H1 (cell line): ENCODE data around the gene CELF4. TPM values are rescaled to one million over a fixed set of nuclear protein-coding genes. Genes with fewer than 3 reads are reported as not detected.

ENCODE experiments used
- CTCF ChIA-PET: fragments of 300-600 bp; sonication (Branson Sonifier 250); formaldehyde crosslinking; loops from one replicate; lab custom pipeline; 2021; ENCODE audit not compliant: partially characterized antibody; lab: Charles Lee
- POLR2A ChIA-PET: fragments of 300-600 bp; sonication (Branson Sonifier 250); formaldehyde crosslinking; loops from one replicate; lab custom pipeline; 2021; ENCODE audit warnings: inconsistent platforms; ENCODE audit not compliant: partially characterized antibody; lab: Charles Lee
- DNase-seq, 2 experiments: peaks; one replicate each; pipeline versions ENCODE4 v3.0.0 to v3.0.0-alpha.2; 2010 to 2022; ENCODE audit warnings: low spot score in 2 of 2, low read depth in 1 of 2, mixed read lengths in 1 of 2
- FAIRE-seq: peaks from 2 replicates; lab custom pipeline; 2011; peaks lifted over from hg19 to GRCh38; lab: Jason Lieb, UNC
- H2AFZ ChIP-seq: 2 replicates; pipeline ENCODE4 v1.8.1; 2012; ENCODE audit warnings: low read length, inconsistent platforms
- H2AK5ac ChIP-seq: 2 replicates; pipeline ENCODE4 v1.6.1; 2013; ENCODE audit warnings: low read depth, low read length
- H2BK120ac ChIP-seq: replicated peaks from 2 replicates; pipeline ENCODE3; 2013; ENCODE audit warnings: low read depth, low read length, inconsistent platforms
- H2BK12ac ChIP-seq: 2 replicates; pipeline ENCODE4 v1.6.1; 2013; ENCODE audit warnings: low read depth, low read length
- H2BK15ac ChIP-seq: 2 replicates; pipeline ENCODE4 v1.6.1; 2013; ENCODE audit warnings: low read length
- H2BK20ac ChIP-seq: 2 replicates; pipeline ENCODE4 v1.6.1; 2013; ENCODE audit warnings: low read length
- H2BK5ac ChIP-seq: 2 replicates; pipeline ENCODE4 v1.6.1; 2013; ENCODE audit warnings: low read depth, low read length
- H3K14ac ChIP-seq: 2 replicates; pipeline ENCODE4 v1.6.1; 2013; ENCODE audit warnings: inconsistent platforms; ENCODE audit not compliant: insufficient read length
- H3K18ac ChIP-seq: 2 replicates; pipeline ENCODE4 v1.6.1; 2013; ENCODE audit warnings: low read length; ENCODE audit errors: extremely low read depth
- H3K23ac ChIP-seq: 2 replicates; pipeline ENCODE4 v1.6.1; 2013; ENCODE audit warnings: inconsistent platforms; ENCODE audit not compliant: insufficient read length
- H3K23me2 ChIP-seq: 2 replicates; pipeline ENCODE4 v1.6.1; 2013; ENCODE audit warnings: low read depth, low read length
- H3K27ac ChIP-seq: 2 replicates; pipeline ENCODE4 v1.6.1; 2011; ENCODE audit warnings: low read depth, low read length, inconsistent platforms
- H3K27me3 ChIP-seq, 4 experiments: replicated peaks in 1 of 4; 1 replicate in 1 of 4; 2 replicates in 3 of 4; pipeline versions ENCODE4 v1.6.1 to v1.8.1; 2011 to 2013; ENCODE audit warnings: low read length in 3 of 4, mild to moderate bottlenecking in 3 of 4, inconsistent platforms in 2 of 4, mixed read lengths in 2 of 4, moderate library complexity in 1 of 4; ENCODE audit not compliant: control insufficient read depth in 3 of 4, insufficient read depth in 3 of 4; ENCODE audit errors: extremely low read depth in 1 of 4
- H3K36me3 ChIP-seq, 4 experiments: 2 replicates each; pipeline versions ENCODE4 v1.6.1 to v1.8.1; 2011 to 2013; ENCODE audit warnings: mild to moderate bottlenecking in 4 of 4, low read length in 3 of 4, moderate library complexity in 2 of 4, control low read depth in 1 of 4, inconsistent platforms in 1 of 4; ENCODE audit not compliant: insufficient read depth in 4 of 4, control insufficient read depth in 2 of 4
- H3K4ac ChIP-seq: replicated peaks from 2 replicates; pipeline ENCODE3; 2013; ENCODE audit warnings: low read length, low read depth, mixed read lengths, inconsistent platforms; ENCODE audit not compliant: insufficient read length
- H3K4me1 ChIP-seq, 4 experiments: replicated peaks in 1 of 4; 1 replicate in 1 of 4; 2 replicates in 3 of 4; pipeline versions ENCODE4 v1.6.1 to v1.8.1; 2011 to 2013; ENCODE audit warnings: low read length in 3 of 4, inconsistent platforms in 2 of 4, mixed read lengths in 1 of 4; ENCODE audit not compliant: insufficient read depth in 4 of 4, control insufficient read depth in 3 of 4
- H3K4me2 ChIP-seq, 2 experiments: 2 replicates each; pipeline versions ENCODE4 v1.6.1 to v1.8.1; 2011 to 2013; ENCODE audit warnings: low read depth in 2 of 2, low read length in 2 of 2, control low read depth in 1 of 2, inconsistent platforms in 1 of 2, mild to moderate bottlenecking in 1 of 2; ENCODE audit not compliant: insufficient read depth in 1 of 2
- H3K4me3 ChIP-seq, 4 experiments: fragments of 200-600, 300-600 bp in 1 of 4; sonication (generic), shearing (Covaris generic), sonication (Bioruptor Twin) in 1 of 4; 2 replicates each; pipeline versions ENCODE4 v1.5.1 to v1.8.1; 2011 to 2016; ENCODE audit warnings: low read length in 4 of 4, low read depth in 3 of 4, control low read depth in 2 of 4, inconsistent platforms in 2 of 4, mild to moderate bottlenecking in 2 of 4, mixed read lengths in 1 of 4, moderate library complexity in 1 of 4; ENCODE audit not compliant: insufficient read depth in 2 of 4; ENCODE audit errors: extremely low read depth in 1 of 4
- H3K56ac ChIP-seq: replicated peaks from 2 replicates; pipeline ENCODE3; 2013; ENCODE audit warnings: low read depth, mild to moderate bottlenecking, mixed read lengths, low read length, inconsistent platforms; ENCODE audit not compliant: insufficient read length
- H3K79me1 ChIP-seq: 2 replicates; pipeline ENCODE4 v1.6.1; 2013; ENCODE audit warnings: low read depth, low read length, control low read depth
- H3K79me2 ChIP-seq, 2 experiments: 2 replicates each; pipeline versions ENCODE4 v1.6.1 to v1.8.1; 2012 to 2013; ENCODE audit warnings: low read length in 2 of 2, mild to moderate bottlenecking in 2 of 2, inconsistent platforms in 1 of 2; ENCODE audit not compliant: insufficient read depth in 2 of 2, control insufficient read depth in 1 of 2
- H3K9ac ChIP-seq, 4 experiments: replicated peaks in 1 of 4; 1 replicate in 1 of 4; 2 replicates in 3 of 4; pipeline versions ENCODE4 v1.6.1 to v1.8.1; 2011 to 2013; ENCODE audit warnings: low read depth in 3 of 4, low read length in 3 of 4, control low read depth in 2 of 4, mild to moderate bottlenecking in 2 of 4, moderate library complexity in 2 of 4, inconsistent platforms in 1 of 4; ENCODE audit errors: extremely low read depth in 1 of 4
- H3K9me3 ChIP-seq, 2 experiments: 2 replicates each; pipeline versions ENCODE4 v1.6.1 to v1.8.1; 2012 to 2013; ENCODE audit warnings: mild to moderate bottlenecking in 2 of 2, moderate library complexity in 2 of 2, control low read depth in 1 of 2, inconsistent platforms in 1 of 2, low read depth in 1 of 2, low read length in 1 of 2, mixed read lengths in 1 of 2; ENCODE audit not compliant: insufficient read depth in 2 of 2
- H4K20me1 ChIP-seq, 2 experiments: replicated peaks in 1 of 2; 2 replicates each; pipeline versions ENCODE3 to v1.8.1; 2011 to 2013; ENCODE audit warnings: inconsistent platforms in 2 of 2, low read length in 2 of 2, mild to moderate bottlenecking in 1 of 2; ENCODE audit not compliant: insufficient read depth in 2 of 2, control insufficient read depth in 1 of 2
- H4K5ac ChIP-seq: 2 replicates; pipeline ENCODE4 v1.6.1; 2013; ENCODE audit warnings: low read length, low read depth, mixed read lengths, inconsistent platforms; ENCODE audit not compliant: insufficient read length
- H4K8ac ChIP-seq: 2 replicates; pipeline ENCODE4 v1.8.0; 2013; ENCODE audit warnings: mild to moderate bottlenecking, moderate library complexity, low read length, inconsistent platforms; ENCODE audit not compliant: insufficient read depth; ENCODE audit errors: extremely low read depth
- H4K91ac ChIP-seq: replicated peaks from 2 replicates; pipeline ENCODE3; 2013; ENCODE audit warnings: low read length, mixed read lengths, inconsistent platforms; ENCODE audit not compliant: insufficient read length
- ATF2 ChIP-seq: IDR thresholded peaks from 2 replicates; pipeline ENCODE4 v1.6.1; 2012; ENCODE audit warnings: low read length, inconsistent platforms
- CBX8 ChIP-seq: fragments of 300-800, 300-1000 bp; sonication (generic); IDR thresholded peaks from 2 replicates; pipeline ENCODE4 v1.7.1; 2016; ENCODE audit warnings: low read depth, low read length, borderline replicate concordance
- HDAC6 ChIP-seq: IDR thresholded peaks from one replicate; pipeline ENCODE4 v1.7.1; 2012; ENCODE audit warnings: low read depth, mild to moderate bottlenecking, inconsistent platforms, low read length, moderate library complexity
- KDM4A ChIP-seq: IDR thresholded peaks from one replicate; pipeline ENCODE4 v1.7.1; 2012; ENCODE audit warnings: low read depth, mild to moderate bottlenecking, moderate library complexity, low read length, inconsistent platforms; ENCODE audit not compliant: severe bottlenecking
- KDM5A ChIP-seq: fragments of 200-600 bp; IDR thresholded peaks from 2 replicates; pipeline ENCODE4 v1.7.1; 2012; ENCODE audit warnings: mild to moderate bottlenecking, low read length, inconsistent platforms, mixed read lengths
- NANOG ChIP-seq: IDR thresholded peaks from 2 replicates; pipeline ENCODE4 v1.6.1; 2011; ENCODE audit warnings: low read length, low read depth, mild to moderate bottlenecking, inconsistent platforms; ENCODE audit not compliant: insufficient read depth, poor library complexity, severe bottlenecking
- RNF2 ChIP-seq: fragments of 200-900, 300-1000 bp; sonication (generic); IDR thresholded peaks from 2 replicates; pipeline ENCODE4 v1.7.1; 2016; ENCODE audit warnings: borderline replicate concordance, low read depth, mild to moderate bottlenecking, antibody characterized with exemption, low read length; ENCODE audit not compliant: poor library complexity, severe bottlenecking; ENCODE audit errors: missing control alignments
- SP2 ChIP-seq: IDR thresholded peaks from 2 replicates; pipeline ENCODE4 v1.6.1; 2012; ENCODE audit warnings: mild to moderate bottlenecking, low read length, inconsistent platforms
- SP4 ChIP-seq: IDR thresholded peaks from 2 replicates; pipeline ENCODE4 v1.6.1; 2012; ENCODE audit warnings: low read length, inconsistent platforms
- YY1 ChIP-seq: IDR thresholded peaks from 2 replicates; pipeline ENCODE4 v1.6.1; 2011; ENCODE audit warnings: low read depth, mild to moderate bottlenecking, low read length
- WGBS, 2 experiments: shearing (Covaris generic) in 1 of 2; methylation state at CpG; one replicate each; pipeline versions ENCODE4 v1.1.6 to v1.1.7; 2013 to 2015; ENCODE audit warnings: low lambda C conversion rate in 2 of 2, mixed read lengths in 2 of 2, inconsistent platforms in 1 of 2, low coverage in 1 of 2, missing lambda C conversion rate in 1 of 2; ENCODE audit not compliant: insufficient replicate concordance in 2 of 2, insufficient coverage in 1 of 2, insufficient read length in 1 of 2; ENCODE audit errors: extremely low coverage in 1 of 2, missing lambda C conversion rate in 1 of 2; 5-methylcytosine and 5-hydroxymethylcytosine counted together
- polyA plus RNA-seq, 7 experiments: library from polyadenylated mRNA; depleted of rRNA in 3 of 7; stranded (reverse) in 5 of 7; unstranded in 2 of 7; fragments of >200 nt in 5 of 7; fragments of 200-250 nt in 2 of 7; gene quantifications; 1 replicate in 5 of 7; 2 replicates in 1 of 7; 4 replicates in 1 of 7; pipeline versions ENCODE4 v1.2.1 to v1.2.3, GENCODE V29; 2011 to 2013; ENCODE audit warnings: missing spikeins in 2 of 7, mixed read lengths in 2 of 7
- total RNA-seq: library from RNA; stranded (reverse); fragmentation: NEBNext Ultra II Directional; extraction: Animal tissue kit (Norgen Biotek cat#: 25700); gene quantifications from 2 replicates; pipeline ENCODE4 v1.2.1, GENCODE V29; 2021

The CELF4 gene
- total and polyA plus RNA-seq, 2 of the 8 experiments (the other 6 are each of a cell fraction or from before 2014, with no cell fraction given): 1.6 to 3.4 TPM

- POLR2A ChIA-PET: interaction anchor here (1.0 kb wide), 1 partner anchor 37 kb away, joined by 3 read pairs; no protein-coding TSS in a partner anchor
- Histone ChIP-seq H3K4me1 (no peaks in the 10 kb centered on the region; a peak in 1 of 7 replicates), H3K18ac (no peak overlapping the region), H2BK5ac (no peak overlapping the region), H3K4ac (no peak overlapping the region), H4K20me1 (peaks cover 0 to 2% of the 10 kb centered on the region in 2 experiments), H3K79me2 (no peaks in the 10 kb centered on the region), H3K4me3 (no peak overlapping the region), H2AFZ (no peak overlapping the region), H3K14ac (no peak overlapping the region), H3K9ac (no peak overlapping the region), H2AK5ac (no peak overlapping the region), H4K5ac (no peak overlapping the region), H3K27ac (no peak overlapping the region), H3K27me3 (no peaks in the 10 kb centered on the region), H2BK12ac (no peak overlapping the region), H3K23me2 (no peaks in the 10 kb centered on the region), H3K79me1 (no peaks in the 10 kb centered on the region), H4K8ac (no peak overlapping the region), H4K91ac (no peak overlapping the region), H2BK120ac (no peak overlapping the region), H2BK15ac (no peak overlapping the region), H3K4me2 (no peak overlapping the region), H2BK20ac (no peak overlapping the region), H3K36me3 (no peaks in the 10 kb centered on the region), H3K56ac (no peak overlapping the region), H3K9me3 (peaks cover 0 to 12% of the 10 kb centered on the region in 2 experiments; a peak in 1 of 4 replicates), H3K23ac (no peak overlapping the region)
- CTCF ChIA-PET: interaction anchor here (1.0 to 3.5 kb wide), 8 partner anchors 9 to 334 kb away, joined by 3 to 24 read pairs (median 4); no protein-coding TSS in a partner anchor
- FAIRE-seq (no peak), DNase-seq (no peak)
- WGBS, 2 experiments: 86% methylated on average over 10 of the region's 10 CpGs; no CpG with 5 or more reads in 1 of the 2 experiments
- no peak for TF ChIP-seq SP2
- no peak for TF ChIP-seq SP4
- no peak for TF ChIP-seq NANOG
- no peak for TF ChIP-seq YY1
- no peak for TF ChIP-seq RNF2
- no peak for TF ChIP-seq ATF2
- no peak for TF ChIP-seq HDAC6
- TF ChIP-seq KDM5A: no peak
- no peak for TF ChIP-seq CBX8
- no peak for TF ChIP-seq KDM4A
These were observed 289.3 kb downstream of the CELF4 start for GRCh38 chr18:37276111-37276890.
